Uterus (tissue), 4 donors: ENCODE data around the gene TANC1. TPM values are rescaled to one million over a fixed set of nuclear protein-coding genes. Genes with fewer than 3 reads are reported as not detected.

Experiments
- DNase-seq, 2 donors: peaks; one replicate each; pipeline ENCODE4 v3.0.0-alpha.2; 2019 to 2020
- H3K27ac ChIP-seq, 2 donors: fragments of 200-600 bp; sonication (generic); 1 replicate in 1 of 2; 2 replicates in 1 of 2; pipeline ENCODE4 v1.5.1; 2016 to 2018
- H3K27me3 ChIP-seq, 2 donors: fragments of 200-600 bp; sonication (generic); one replicate each; pipeline ENCODE4 v1.5.1; 2018 to 2019; ENCODE audit warnings: control low read depth in 1 of 2
- H3K36me3 ChIP-seq, 2 donors: fragments of 200-600 bp; sonication (generic); one replicate each; pipeline ENCODE4 v1.5.1; 2019; ENCODE audit warnings: control low read depth in 1 of 2
- H3K4me1 ChIP-seq, 2 donors: fragments of 200-600 bp; sonication (generic); one replicate each; pipeline ENCODE4 v1.5.1; 2018 to 2019; ENCODE audit warnings: control low read depth in 1 of 2
- H3K4me3 ChIP-seq, 2 donors: fragments of 200-600 bp; sonication (generic); 1 replicate in 1 of 2; 2 replicates in 1 of 2; pipeline ENCODE4 v1.5.1; 2018 to 2019; ENCODE audit warnings: mild to moderate bottlenecking in 1 of 2
- H3K9me3 ChIP-seq, 2 donors: fragments of 200-600 bp; sonication (generic); one replicate each; pipeline ENCODE4 v1.5.1; 2019; ENCODE audit warnings: control low read depth in 1 of 2
- CTCF ChIP-seq, 4 experiments: fragments of 200-600 bp in 2 of 4; fragments of 450-650 bp in 2 of 4; sonication (generic) in 2 of 4; IDR thresholded peaks; one replicate each; pipeline ENCODE4 v1.5.1; 2016 to 2019; ENCODE audit warnings: antibody characterized with exemption in 4 of 4, mild to moderate bottlenecking in 2 of 4, moderate library complexity in 1 of 4
- POLR2A ChIP-seq, 2 donors: fragments of 450-650 bp; IDR thresholded peaks; one replicate each; pipeline ENCODE4 v1.6.1; 2016; ENCODE audit warnings: antibody characterized with exemption in 2 of 2, mild to moderate bottlenecking in 1 of 2, moderate library complexity in 1 of 2
- intact Hi-C: fragments of 100-400 bp; cut with DNase I; formaldehyde crosslinking; loops from one replicate; pipeline ENCODE4 v1.15.1; 2023; ENCODE audit warnings: low total_unique reads
- total RNA-seq, 4 donors: library from RNA; depleted of rRNA in 3 of 4; stranded (reverse); fragments of >200 nt in 3 of 4; gene quantifications; one replicate each; pipeline versions ENCODE4 v1.1.0 to v1.2.4, GENCODE V29; 2014 to 2023
- donor health status: DM: yes; HTN: yes; CAD: no.

Gene TANC1
- total RNA-seq, 4 donors from 2014 or later: 34.7 to 92.7 (median 67.4) TPM

GRCh38 chr2:159209341-159210306, 241.2 kb downstream of the TANC1 start:
- Histone ChIP-seq H3K4me1 (no peaks in the 10 kb centered on the region), H3K9me3 (no peaks in the 10 kb centered on the region), H3K36me3 (no peaks in the 10 kb centered on the region), H3K27ac (peak overlapping the region in 1 of 2 donors; percentile 1), H3K4me3 (no peak overlapping the region), H3K27me3 (no peaks in the 10 kb centered on the region)
- TF ChIP-seq POLR2A (IDR thresholded peaks at IDR 0.05): no peak
- TF ChIP-seq CTCF (IDR thresholded peaks at IDR 0.05): no peak
- DNase-seq: no peak
- intact Hi-C loops: no loop called here

GRCh38 chr2:159211447-159212396, 243.3 kb downstream of the TANC1 start:
- TF ChIP-seq CTCF (IDR thresholded peaks at IDR 0.05) (no peak), POLR2A (IDR thresholded peaks at IDR 0.05) (no peak)
- intact Hi-C loops: no loop called here
- no peak overlapping the region for H3K27ac ChIP-seq
- no peaks in the 10 kb centered on the region for H3K9me3 ChIP-seq
- no peaks in the 10 kb centered on the region for H3K27me3 ChIP-seq
- H3K4me1 ChIP-seq: no peaks in the 10 kb centered on the region
- H3K36me3 ChIP-seq: no peaks in the 10 kb centered on the region
- DNase-seq: no peak
- H3K4me3 ChIP-seq: no peak overlapping the region

- TF ChIP-seq POLR2A (IDR thresholded peaks at IDR 0.05): no peak
- no peak for TF ChIP-seq CTCF (IDR thresholded peaks at IDR 0.05)
- H3K9me3 ChIP-seq: no peaks in the 10 kb centered on the region
- intact Hi-C loops: no loop called here
- H3K36me3 ChIP-seq: no peaks in the 10 kb centered on the region
- DNase-seq: no peak
- no peaks in the 10 kb centered on the region for H3K27me3 ChIP-seq
- H3K4me1 ChIP-seq: no peaks in the 10 kb centered on the region
- H3K27ac ChIP-seq: no peak overlapping the region
- H3K4me3 ChIP-seq: no peak overlapping the region
Measured at GRCh38 chr2:159213296-159213695, 244.9 kb downstream of the TANC1 start.

- Histone ChIP-seq H3K36me3 (no peaks in the 10 kb centered on the region), H3K27me3 (no peaks in the 10 kb centered on the region), H3K4me3 (no peak overlapping the region), H3K9me3 (no peaks in the 10 kb centered on the region), H3K4me1 (no peaks in the 10 kb centered on the region), H3K27ac (no peak overlapping the region)
- intact Hi-C loops: no loop called here
- TF ChIP-seq CTCF (IDR thresholded peaks at IDR 0.05) (no peak), POLR2A (IDR thresholded peaks at IDR 0.05) (no peak)
- DNase-seq: no peak
Measured at GRCh38 chr2:159214325-159214865, 246.0 kb downstream of the TANC1 start.
